NCI-H2107 (cell line): ENCODE data around the gene HDAC9.
A peak's percentile ranks its signal among the peaks of the same experiment; 100 is the strongest.

ENCODE experiments used
- DNase-seq: peaks from one replicate; lab custom pipeline; 2025; lab: John Stamatoyannopoulos, UW

The HDAC9 gene

GRCh38 chr7:18495412-18496340, at the start of gene HDAC9:
HDAC9 (plus strand) TSS chr7:18495749; CDS start chr7:18496303, 554 bp downstream.
- DNase-seq: peak; percentile 73

DNA sequence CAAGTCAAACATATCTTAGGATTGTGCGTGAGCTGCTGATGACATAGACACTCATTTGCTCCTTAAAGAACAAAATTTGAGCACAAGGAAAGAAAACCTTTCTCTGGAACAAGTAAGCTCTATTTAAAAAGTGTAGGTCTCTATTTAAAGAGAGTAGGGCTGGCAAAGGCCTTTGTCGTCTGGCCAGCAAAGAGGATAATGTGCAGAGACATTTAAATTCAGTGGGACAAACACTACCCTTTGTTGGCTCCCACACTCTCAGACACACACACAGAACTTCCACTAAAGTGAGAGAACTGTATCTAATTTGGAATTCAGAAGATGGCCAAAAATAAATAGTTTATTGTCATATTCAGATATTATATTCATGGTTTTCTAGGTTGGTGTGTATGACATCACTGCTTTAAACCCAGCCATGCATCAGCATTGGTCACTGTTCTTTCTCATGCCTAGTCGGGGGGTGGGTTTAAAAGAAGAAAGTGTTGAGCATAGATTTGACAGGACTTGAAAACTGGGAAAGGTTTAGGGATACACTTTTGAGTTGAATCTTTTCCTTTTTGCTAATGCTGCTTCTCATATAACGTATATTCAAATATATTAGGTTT, 49.5 kb upstream of the HDAC9 start:
- no peak for DNase-seq

DNA sequence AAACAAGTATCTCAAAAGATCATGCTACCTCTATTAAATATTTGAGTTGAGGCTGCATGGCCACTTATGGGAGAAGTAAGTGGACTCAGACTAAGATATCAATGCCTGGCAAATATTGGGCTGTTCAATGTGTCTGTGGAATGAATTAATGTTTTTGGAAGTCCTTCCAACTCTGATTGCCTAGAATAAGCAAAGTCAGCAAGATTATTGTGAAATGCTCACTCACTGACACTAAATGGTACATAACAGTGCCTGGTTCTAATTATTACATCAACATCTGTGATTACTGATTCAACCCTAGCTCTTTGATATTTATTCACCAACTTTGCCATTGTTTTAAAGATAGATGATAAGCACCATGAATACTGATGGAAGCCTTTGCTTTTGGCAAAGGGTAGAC, 45.5 kb upstream of the HDAC9 start:
- DNase-seq: no peak

- DNase-seq: no peak
These were observed 39.9 kb upstream of the HDAC9 start for GRCh38 chr7:18455606-18456005.

DNA sequence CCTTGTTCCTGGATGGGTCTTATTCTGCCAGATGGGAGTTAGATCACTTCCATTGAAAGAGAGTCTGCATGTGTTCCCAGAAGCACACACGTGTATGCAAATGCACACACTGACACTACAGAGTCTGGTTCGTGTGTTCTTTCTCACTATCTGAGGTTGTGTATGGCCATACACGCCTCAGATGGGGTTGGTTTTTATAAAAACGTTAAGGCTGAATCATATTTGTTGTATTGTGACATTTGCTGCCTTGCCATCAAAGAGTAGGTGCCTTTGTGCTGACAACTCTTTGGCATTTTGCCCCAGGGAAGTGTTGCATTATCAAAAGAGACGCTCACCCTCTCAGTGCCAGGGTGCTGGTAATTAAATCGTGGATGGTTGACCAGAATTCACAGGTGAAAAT, 37.7 kb upstream of the HDAC9 start:
- no peak for DNase-seq

- DNase-seq: no peak
These were observed 36.7 kb upstream of the HDAC9 start for GRCh38 chr7:18458830-18459229.

GRCh38 chr7:18459484-18460245, 35.9 kb upstream of the HDAC9 start:
- no peak for DNase-seq

GRCh38 chr7:18461785-18462467, 33.6 kb upstream of the HDAC9 start:
- no peak for DNase-seq

DNA sequence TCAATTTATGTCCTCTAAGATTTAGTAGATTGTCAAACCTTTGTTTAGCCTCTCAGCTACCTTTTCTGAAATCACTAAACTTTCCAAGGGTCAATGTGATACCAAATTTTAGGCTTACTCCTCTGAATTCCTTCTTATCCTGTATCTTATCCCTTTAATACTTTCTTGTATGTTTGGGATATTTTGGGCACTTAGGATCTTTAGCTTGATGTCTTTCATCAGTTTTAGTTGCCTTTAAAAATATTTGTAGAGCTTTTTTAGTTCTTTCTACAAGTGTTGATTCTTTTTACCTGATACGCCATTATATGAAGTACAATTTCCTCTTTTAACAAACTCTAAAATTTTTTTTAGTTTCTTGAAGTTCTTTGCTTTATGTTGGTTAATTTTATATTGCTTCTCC, 30.7 kb upstream of the HDAC9 start:
- no peak for DNase-seq

DNA sequence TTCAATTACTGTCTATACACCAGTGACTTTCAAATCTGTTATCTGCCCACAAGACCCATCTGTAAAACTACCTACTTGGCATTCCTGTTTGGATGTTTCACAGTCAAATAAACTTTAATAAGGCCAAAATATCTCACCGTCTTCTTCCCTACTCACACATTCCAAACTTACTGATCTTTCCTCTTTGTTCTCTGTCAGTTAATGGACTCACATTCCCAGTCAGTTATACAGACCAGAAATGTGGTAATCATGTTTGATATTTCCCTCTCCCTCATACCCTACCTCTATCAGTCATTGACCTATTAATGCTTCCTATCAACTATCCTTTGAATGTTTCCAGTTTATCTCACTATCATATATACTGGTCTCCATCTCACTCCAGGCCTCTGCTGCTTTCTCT, 28.5 kb upstream of the HDAC9 start:
- DNase-seq: no peak

DNA sequence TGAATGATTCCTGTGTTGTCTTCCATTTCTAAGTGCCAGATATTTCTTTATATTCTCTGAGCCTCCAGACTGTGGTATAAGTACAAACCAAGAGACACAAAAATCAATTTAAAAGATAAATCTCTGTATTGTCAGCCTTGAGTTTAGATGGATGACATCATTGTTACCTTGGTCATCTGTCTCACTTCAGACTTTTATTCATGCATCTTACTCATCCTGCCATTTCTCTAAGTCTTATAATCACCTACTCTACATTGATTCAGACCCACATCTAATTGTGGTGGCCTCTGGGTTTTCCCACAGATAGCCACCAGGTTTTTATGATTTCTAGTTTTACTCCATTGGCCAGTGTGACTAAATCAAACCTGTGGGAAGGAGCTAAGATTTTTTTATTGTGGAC, 26.8 kb upstream of the HDAC9 start:
- no peak for DNase-seq

DNA sequence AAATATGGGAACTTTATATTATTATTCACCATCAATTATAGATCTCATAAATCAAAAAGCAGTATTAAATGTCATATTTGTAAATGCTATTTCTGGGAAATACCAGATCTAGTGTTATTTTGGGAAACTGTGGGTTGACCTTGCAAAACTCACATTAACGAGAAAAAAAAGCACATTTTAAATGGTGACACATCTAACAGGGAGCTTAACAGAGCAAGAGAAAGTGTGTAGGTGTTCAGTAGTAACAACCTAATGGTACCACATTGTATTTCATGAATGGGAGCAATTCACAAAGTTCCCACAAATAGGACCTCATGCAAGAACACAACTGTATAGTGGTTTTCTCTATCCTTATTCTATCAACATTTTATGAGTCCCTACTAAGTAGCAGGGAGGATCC, 26.2 kb upstream of the HDAC9 start:
- no peak for DNase-seq

- no peak for DNase-seq
These were observed 23.9 kb upstream of the HDAC9 start for GRCh38 chr7:18471476-18472160.

DNA sequence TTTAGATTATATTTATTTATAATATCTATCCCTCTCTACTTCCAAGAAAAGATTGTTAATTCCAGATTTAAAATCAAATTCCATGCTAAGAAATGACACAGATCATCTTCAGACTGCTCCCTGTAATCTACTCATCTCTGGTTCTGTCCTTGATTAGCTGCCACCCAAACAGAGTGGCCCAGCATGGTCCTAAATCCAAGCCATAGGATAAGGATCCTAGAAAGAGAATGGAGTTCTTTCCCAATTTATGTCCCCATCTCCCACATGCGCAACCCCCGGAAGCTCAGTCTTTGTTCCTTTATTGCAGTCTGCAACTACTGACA, 23.4 kb upstream of the HDAC9 start:
- DNase-seq: no peak

DNA sequence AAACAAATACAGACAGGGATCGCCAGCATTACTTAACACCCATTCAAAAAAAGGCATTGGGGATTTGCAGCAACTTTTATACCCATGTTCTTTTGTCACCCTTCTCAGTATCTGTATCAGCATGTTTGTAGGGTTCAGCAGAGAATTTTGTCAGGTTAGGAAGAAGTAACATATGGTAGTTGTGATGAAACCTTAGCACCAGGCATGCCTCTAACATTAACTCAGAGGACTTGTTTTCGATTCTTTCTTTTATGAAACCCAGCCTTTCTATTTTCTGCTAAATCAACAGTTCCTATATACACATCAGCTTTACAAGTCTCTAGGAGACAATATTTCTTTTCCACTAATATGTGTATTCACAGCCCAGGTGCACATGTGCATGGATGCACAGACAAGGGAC, 22.4 kb upstream of the HDAC9 start:
- DNase-seq: no peak

DNA sequence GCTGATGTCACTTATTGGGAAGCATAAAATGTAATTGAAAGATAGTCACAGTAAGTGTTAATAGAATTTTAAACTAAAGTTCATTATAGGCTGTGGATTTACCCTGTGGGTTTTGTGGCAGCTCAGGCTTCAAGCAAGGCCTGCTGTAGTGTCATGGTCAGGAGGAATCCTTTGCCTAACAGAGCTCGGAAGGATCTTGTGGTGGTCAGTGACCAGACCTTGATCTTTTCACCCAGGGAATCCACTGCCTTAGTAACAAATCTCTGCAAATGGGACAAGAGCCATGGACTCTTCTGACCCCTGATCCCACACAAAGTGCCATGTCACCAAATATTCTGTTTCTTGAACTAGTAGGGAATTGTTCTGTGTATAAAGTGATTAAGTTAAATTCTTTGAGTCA, 20.6 kb upstream of the HDAC9 start:
- no peak for DNase-seq

DNA sequence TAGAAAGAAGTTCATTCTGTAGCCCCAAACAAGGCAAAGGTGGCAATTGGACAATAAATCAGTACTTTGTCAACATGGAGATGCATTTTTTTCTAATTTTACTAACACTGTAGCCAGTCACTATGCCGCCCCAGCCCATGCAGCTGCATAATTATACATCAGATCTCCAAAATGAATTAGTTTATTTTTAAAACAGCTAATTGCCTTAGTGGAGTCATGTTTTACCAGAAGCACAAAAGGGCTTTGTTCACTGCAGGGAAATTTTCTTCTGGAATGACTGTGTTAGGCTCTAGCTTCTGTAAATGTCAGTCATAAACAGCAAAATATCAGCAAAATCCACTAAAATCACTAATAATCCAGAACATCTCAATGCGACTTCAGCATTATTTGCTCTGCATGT, 20.1 kb upstream of the HDAC9 start:
- DNase-seq: no peak

DNA sequence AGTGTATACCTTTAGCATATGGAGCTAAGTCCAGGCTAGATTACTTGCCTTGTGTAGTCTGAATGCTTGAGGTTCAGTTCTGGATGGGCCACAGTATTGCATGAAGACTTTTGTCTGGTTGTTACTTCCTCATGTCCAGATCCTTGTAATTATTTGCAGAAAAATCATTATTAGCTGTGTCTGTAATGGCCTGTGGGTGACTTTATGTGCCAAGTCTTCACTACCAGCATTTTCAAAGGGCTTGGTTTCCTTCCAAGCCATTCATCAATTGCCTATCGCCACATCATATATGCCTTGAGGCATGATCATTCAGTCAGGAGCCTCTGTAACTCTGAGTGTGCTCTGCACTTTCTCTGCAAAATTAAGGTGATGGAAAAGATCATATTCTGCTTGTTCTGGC, 13.8 kb upstream of the HDAC9 start:
- DNase-seq: no peak

DNA sequence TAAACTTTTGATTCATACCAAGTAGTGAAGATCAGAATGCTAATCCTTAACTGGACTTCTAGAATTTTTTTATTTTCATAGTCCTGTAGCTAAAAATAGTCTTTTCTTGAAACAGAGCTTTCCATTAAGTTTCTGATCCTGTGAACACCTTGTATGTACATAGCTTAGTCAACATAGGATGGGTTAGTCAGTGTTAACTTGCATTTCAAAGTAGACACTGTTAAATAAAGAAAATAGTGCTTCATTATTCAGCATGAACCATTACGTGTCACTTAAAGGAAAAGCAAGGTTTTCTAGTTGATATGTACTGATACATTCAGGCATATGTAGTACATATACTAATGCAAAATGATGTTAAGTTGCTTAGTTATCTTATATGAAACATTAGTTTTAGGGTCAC, 7.5 kb upstream of the HDAC9 start:
- DNase-seq: no peak

DNA sequence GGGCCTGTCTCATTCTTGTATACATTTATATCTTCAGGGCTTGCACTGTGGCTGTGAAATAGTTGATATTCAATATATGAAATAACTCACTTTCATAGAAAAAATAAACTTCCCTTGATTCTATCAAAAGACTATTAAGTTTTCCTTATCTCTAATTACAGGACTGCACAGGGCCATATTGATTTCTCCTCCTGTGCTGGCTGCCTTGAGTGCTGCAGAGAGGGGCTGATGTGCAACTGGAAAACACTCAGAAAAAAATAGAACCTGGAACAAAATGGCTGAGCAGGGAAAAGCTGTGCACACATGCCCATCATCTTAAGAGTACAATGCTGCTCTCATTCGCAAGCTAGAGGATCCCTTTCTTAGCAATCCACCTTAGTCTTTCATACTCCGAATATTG, 5.9 kb upstream of the HDAC9 start:
- no peak for DNase-seq

- DNase-seq: no peak
These were observed 3.7 kb upstream of the HDAC9 start for GRCh38 chr7:18491871-18492270.

GRCh38 chr7:18494406-18494805, 1.1 kb upstream of the HDAC9 start:
- DNase-seq: no peak
